Activated CD4-positive, alpha-beta T cell treated with anti-CD3 and anti-CD28 coated beads, Interleukin-2, amount 10 ng/mL, durations not matched to agents 24 days and 14 days (primary cell): ENCODE results near the gene REV1. TPM values are rescaled to one million over a fixed set of nuclear protein-coding genes. Genes with fewer than 3 reads are reported as not detected.

Source experiments
- DNase-seq: peaks from one replicate; pipeline ENCODE4 v3.0.0; 2022
- H3K27ac Mint-ChIP-seq: one replicate; pipeline ENCODE4 v1.8.0; 2022; ENCODE audit warnings: mild to moderate bottlenecking, mixed read lengths
- H3K27me3 Mint-ChIP-seq: one replicate; pipeline ENCODE4 v1.8.0; 2022; ENCODE audit warnings: mixed read lengths
- H3K36me3 Mint-ChIP-seq: one replicate; pipeline ENCODE4 v1.8.0; 2022; ENCODE audit warnings: low read depth, mild to moderate bottlenecking, mixed read lengths
- H3K4me1 Mint-ChIP-seq: one replicate; pipeline ENCODE4 v1.8.0; 2021; ENCODE audit warnings: mixed read lengths
- H3K4me3 Mint-ChIP-seq: one replicate; pipeline ENCODE4 v1.8.0; 2022; ENCODE audit warnings: mild to moderate bottlenecking, moderate library complexity, mixed read lengths
- H3K9me3 Mint-ChIP-seq: one replicate; pipeline ENCODE4 v1.8.0; 2021; ENCODE audit warnings: mixed read lengths
- intact Hi-C: fragments of 100-400 bp; cut with micrococcal nuclease; formaldehyde crosslinking; loops from one replicate; pipeline ENCODE4 v1.15.1; 2023
- total RNA-seq: library from RNA; stranded (reverse); gene quantifications from 2 replicates; pipeline ENCODE4 v1.2.3, GENCODE V29; 2022

The REV1 gene
- total RNA-seq, 1 donor from 2014 or later = 47.8 TPM

DNA sequence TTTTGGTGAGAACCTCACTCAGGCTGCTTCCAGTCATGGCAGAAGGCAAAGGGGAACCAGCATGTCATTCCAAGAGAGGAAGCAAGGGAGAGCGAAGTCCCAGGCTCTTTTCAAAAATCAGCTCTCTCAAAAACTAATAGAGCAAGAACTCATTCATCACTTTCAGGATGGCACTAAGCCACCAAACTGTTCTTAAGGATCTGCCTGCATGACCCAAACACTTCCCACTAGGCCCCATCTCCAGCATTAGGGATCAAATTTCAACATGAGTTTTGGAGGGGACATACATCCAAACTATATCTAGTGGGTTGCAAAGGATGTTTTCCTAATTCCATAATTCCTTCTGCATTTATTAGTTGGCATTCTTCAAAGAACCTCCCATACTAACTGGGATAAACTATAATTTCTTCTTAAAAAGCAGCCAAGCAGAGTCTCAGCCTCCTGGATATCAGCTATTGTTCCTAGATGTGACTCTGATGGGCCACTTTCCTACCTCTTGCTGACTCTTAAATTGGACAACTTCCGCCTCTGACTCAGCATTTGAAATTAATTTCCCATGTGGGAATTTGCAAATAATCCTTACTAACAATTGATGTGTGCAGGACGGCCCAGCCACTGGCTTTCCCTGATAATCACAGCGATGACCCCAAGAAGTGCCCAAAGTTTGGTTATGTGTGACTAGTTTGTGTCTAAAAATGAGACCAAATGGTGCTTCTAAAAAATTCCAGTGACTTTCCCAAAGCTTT lies 5.5 kb upstream of the REV1 start:
- Mint-ChIP-seq H3K36me3 (no peaks in the 10 kb centered on the region), H3K27ac (no peak overlapping the region), H3K4me3 (no peak overlapping the region), H3K9me3 (no peaks in the 10 kb centered on the region), H3K4me1 (peaks cover 7% of the 10 kb centered on the region), H3K27me3 (peaks cover 13% of the 10 kb centered on the region)
- intact Hi-C loops = no loop called here
- DNase-seq = no peak

GRCh38 chr2:99492721-99493120 lies 2.9 kb upstream of the REV1 start:
- peaks cover 4% of the 10 kb centered on the region for H3K36me3 Mint-ChIP-seq
- no peak for DNase-seq
- no peaks in the 10 kb centered on the region for H3K9me3 Mint-ChIP-seq
- no peak overlapping the region for H3K27ac Mint-ChIP-seq
- intact Hi-C loops = loop anchor here (5.0 kb wide), 1 partner anchor 655 kb away; no protein-coding TSS in a partner anchor
- H3K4me1 Mint-ChIP-seq = peaks cover 16% of the 10 kb centered on the region
- peaks cover 2% of the 10 kb centered on the region for H3K27me3 Mint-ChIP-seq
- no peak overlapping the region for H3K4me3 Mint-ChIP-seq

DNA sequence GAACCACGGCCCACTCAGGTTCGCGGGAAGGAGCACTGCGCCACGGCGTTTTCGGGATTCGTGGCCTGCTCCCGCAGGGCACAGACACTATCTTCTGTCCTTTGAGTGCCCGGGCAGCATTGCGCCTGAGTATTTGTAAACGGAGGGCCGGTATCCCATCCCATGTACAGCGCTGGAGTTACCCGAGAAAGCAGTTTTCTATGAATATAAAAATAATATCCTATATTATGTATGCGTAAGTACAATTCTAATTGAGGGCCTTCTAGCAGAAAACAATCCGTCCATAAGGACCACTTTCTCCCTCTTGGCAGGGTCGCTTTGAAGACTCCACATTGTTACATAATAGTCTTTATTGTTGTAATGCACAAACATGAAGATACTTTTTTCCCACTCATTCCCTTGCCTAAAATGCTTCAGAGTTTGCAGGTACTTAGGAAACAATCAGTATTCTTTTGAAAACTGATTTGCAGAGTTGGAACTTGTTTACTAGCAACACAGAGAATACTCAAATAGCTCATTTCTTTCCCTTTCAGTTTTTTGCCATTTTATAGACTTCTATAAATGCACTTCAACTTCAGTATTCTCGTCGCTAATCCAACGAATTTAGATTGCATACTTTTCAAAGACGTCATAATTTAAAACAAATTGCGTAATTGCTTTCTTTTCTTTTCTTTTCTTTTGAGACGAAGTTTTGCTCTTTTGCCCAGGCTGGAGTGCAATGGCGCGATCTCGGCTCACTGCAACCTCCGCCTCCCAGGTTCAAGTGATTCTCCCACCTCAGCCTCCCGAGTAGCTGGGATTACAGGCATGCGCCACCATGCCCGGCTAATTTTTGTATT lies 1.0 kb upstream of the REV1 start:
- Mint-ChIP-seq H3K4me1 (peaks cover 19% of the 10 kb centered on the region), H3K4me3 (peak overlapping the region; percentile 92), H3K36me3 (peaks cover 4% of the 10 kb centered on the region), H3K27ac (peak overlapping the region; percentile 95), H3K9me3 (no peaks in the 10 kb centered on the region), H3K27me3 (no peaks in the 10 kb centered on the region)
- intact Hi-C loops = loop anchor here (1.0 to 5.0 kb wide), 5 partner anchors 155 to 883 kb away; partner anchors contain the start of genes C2orf15, COA5, MITD1 and MRPL30
- DNase-seq = no peak

DNA sequence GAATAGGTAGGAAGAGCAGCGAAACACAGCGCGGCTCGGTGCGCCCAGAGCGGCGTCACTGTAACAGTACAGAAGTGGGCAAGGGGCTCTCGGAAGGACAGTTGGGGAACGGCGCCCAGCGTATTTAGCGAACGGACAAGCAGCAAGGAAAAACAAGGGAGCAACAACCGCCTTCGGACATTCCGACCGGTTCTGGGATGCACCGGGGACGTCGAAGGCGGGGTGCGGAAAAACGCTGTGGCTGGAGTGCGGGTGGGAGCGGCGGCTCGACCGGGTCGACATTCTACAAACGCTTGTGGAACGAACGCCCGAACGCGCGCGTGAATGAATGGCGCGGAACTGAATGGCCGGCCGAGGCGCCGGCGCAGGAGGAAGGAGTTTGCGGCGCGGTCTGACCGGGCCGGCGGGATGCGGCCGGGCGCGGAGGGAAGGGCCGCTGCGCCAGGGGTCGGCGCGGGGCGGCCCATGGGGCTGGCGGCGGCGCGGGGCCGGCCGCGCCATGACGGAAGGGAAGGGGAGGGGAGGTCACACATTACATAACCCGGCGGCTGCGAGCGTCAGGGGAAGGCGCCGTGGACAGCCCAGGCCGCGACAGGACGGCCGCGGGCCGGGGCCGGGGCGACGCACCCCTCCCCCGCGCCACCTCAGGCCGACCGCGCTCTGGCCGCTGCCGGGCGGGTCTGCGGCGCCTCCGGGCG lies 605 bp downstream of the REV1 start:
- peaks cover 29% of the 10 kb centered on the region for H3K4me1 Mint-ChIP-seq
- H3K27me3 Mint-ChIP-seq = no peaks in the 10 kb centered on the region
- H3K36me3 Mint-ChIP-seq = peaks cover 7% of the 10 kb centered on the region
- H3K27ac Mint-ChIP-seq = peak overlapping the region; percentile 93
- DNase-seq = peak; percentile 85
- H3K9me3 Mint-ChIP-seq = no peaks in the 10 kb centered on the region
- intact Hi-C loops = no loop called here
- H3K4me3 Mint-ChIP-seq = peak overlapping the region; percentile 91

- peak overlapping the region; percentile 93 for H3K27ac Mint-ChIP-seq
- no peaks in the 10 kb centered on the region for H3K27me3 Mint-ChIP-seq
- H3K36me3 Mint-ChIP-seq = peaks cover 7% of the 10 kb centered on the region
- peak; percentile 64 for DNase-seq
- intact Hi-C loops = no loop called here
- H3K9me3 Mint-ChIP-seq = no peaks in the 10 kb centered on the region
- H3K4me1 Mint-ChIP-seq = peaks cover 30% of the 10 kb centered on the region
- H3K4me3 Mint-ChIP-seq = peak overlapping the region; percentile 91
Observed at GRCh38 chr2:99488539-99489062, 1.2 kb downstream of the REV1 start.

- H3K4me3 Mint-ChIP-seq = no peak overlapping the region
Observed at GRCh38 chr2:99487906-99488305, 1.9 kb downstream of the REV1 start.

GRCh38 chr2:99485824-99486223 lies 4.0 kb downstream of the REV1 start:
- no peak for DNase-seq
- Mint-ChIP-seq H3K27ac (no peak overlapping the region), H3K4me1 (peaks cover 37% of the 10 kb centered on the region), H3K9me3 (no peaks in the 10 kb centered on the region), H3K4me3 (no peak overlapping the region), H3K27me3 (no peaks in the 10 kb centered on the region), H3K36me3 (peaks cover 10% of the 10 kb centered on the region)
- intact Hi-C loops = no loop called here

More at GRCh38 chr2:99487906-99488305, 1.9 kb downstream of the REV1 start:
- peaks cover 30% of the 10 kb centered on the region for H3K4me1 Mint-ChIP-seq
- H3K27me3 Mint-ChIP-seq = no peaks in the 10 kb centered on the region
- DNase-seq = no peak
- no peaks in the 10 kb centered on the region for H3K9me3 Mint-ChIP-seq
- intact Hi-C loops = no loop called here
- no peak overlapping the region for H3K27ac Mint-ChIP-seq
- H3K36me3 Mint-ChIP-seq = peaks cover 7% of the 10 kb centered on the region

GRCh38 chr2:99485411-99485810 lies 4.4 kb downstream of the REV1 start:
- Mint-ChIP-seq H3K9me3 (no peaks in the 10 kb centered on the region), H3K27ac (no peak overlapping the region), H3K4me1 (peaks cover 36% of the 10 kb centered on the region), H3K27me3 (no peaks in the 10 kb centered on the region), H3K4me3 (no peak overlapping the region), H3K36me3 (peaks cover 10% of the 10 kb centered on the region)
- intact Hi-C loops = no loop called here
- DNase-seq = no peak

GRCh38 chr2:99484205-99484604 lies 5.6 kb downstream of the REV1 start:
- H3K4me3 Mint-ChIP-seq = no peak overlapping the region
- intact Hi-C loops = no loop called here

GRCh38 chr2:99481941-99482340 lies 7.9 kb downstream of the REV1 start:
- DNase-seq = no peak
- H3K4me3 Mint-ChIP-seq = no peak overlapping the region
- peaks cover 34% of the 10 kb centered on the region for H3K4me1 Mint-ChIP-seq
- no peaks in the 10 kb centered on the region for H3K9me3 Mint-ChIP-seq
- H3K27ac Mint-ChIP-seq = no peak overlapping the region
- H3K27me3 Mint-ChIP-seq = no peaks in the 10 kb centered on the region
- H3K36me3 Mint-ChIP-seq = peaks cover 6% of the 10 kb centered on the region
- intact Hi-C loops = no loop called here

More at GRCh38 chr2:99484205-99484604, 5.6 kb downstream of the REV1 start:
- no peak for DNase-seq
- Mint-ChIP-seq H3K9me3 (no peaks in the 10 kb centered on the region), H3K4me1 (peaks cover 40% of the 10 kb centered on the region), H3K36me3 (peaks cover 10% of the 10 kb centered on the region), H3K27ac (no peak overlapping the region), H3K27me3 (no peaks in the 10 kb centered on the region)

- H3K9me3 Mint-ChIP-seq = no peaks in the 10 kb centered on the region
- H3K27me3 Mint-ChIP-seq = no peaks in the 10 kb centered on the region
- peaks cover 30% of the 10 kb centered on the region for H3K4me1 Mint-ChIP-seq
- H3K27ac Mint-ChIP-seq = no peak overlapping the region
- DNase-seq = no peak
- H3K36me3 Mint-ChIP-seq = peaks cover 6% of the 10 kb centered on the region
- no peak overlapping the region for H3K4me3 Mint-ChIP-seq
- intact Hi-C loops = no loop called here
Observed at GRCh38 chr2:99481527-99481926, 8.3 kb downstream of the REV1 start.

DNA sequence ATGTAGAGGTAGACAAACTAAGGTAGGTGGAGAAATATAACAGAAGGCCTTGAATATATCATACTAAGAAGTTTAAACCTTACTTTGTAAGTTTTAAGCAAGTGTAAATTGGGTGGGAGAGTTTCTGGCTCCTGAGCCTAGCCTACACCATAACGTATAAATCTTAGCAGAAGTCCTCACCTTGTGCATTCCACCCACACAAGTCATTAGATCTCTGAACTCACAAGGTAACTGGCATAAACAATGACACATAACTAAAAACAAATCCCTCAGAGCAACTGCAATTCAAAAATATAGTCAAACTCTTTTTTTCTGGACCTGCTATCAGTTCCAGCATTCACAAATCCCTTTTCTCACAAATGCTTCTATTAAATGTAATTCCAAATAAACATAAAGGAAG lies 9.4 kb downstream of the REV1 start:
- no peak overlapping the region for H3K27ac Mint-ChIP-seq
- H3K9me3 Mint-ChIP-seq = no peaks in the 10 kb centered on the region
- no peak for DNase-seq
- intact Hi-C loops = no loop called here
- H3K4me1 Mint-ChIP-seq = peaks cover 26% of the 10 kb centered on the region
- peaks cover 4% of the 10 kb centered on the region for H3K36me3 Mint-ChIP-seq
- no peak overlapping the region for H3K4me3 Mint-ChIP-seq
- H3K27me3 Mint-ChIP-seq = no peaks in the 10 kb centered on the region

GRCh38 chr2:99478632-99479031 lies 11.2 kb downstream of the REV1 start:
- Mint-ChIP-seq H3K27ac (no peak overlapping the region), H3K36me3 (peaks cover 3% of the 10 kb centered on the region), H3K9me3 (no peaks in the 10 kb centered on the region), H3K4me3 (no peak overlapping the region), H3K4me1 (peaks cover 22% of the 10 kb centered on the region), H3K27me3 (no peaks in the 10 kb centered on the region)
- intact Hi-C loops = no loop called here
- no peak for DNase-seq
